Measurements from ENCODE around the gene APC. TPM values are rescaled to one million over a fixed set of nuclear protein-coding genes. Genes with fewer than 3 reads are reported as not detected.
"Not testable (repeated sequence)": the region's sequence is repeated elsewhere in the genome, so short reads cannot be mapped to it uniquely, and the experiment has no call there.

Gene APC
- total RNA-seq, 1 donor, result 67.0 TPM

- Histone ChIP-seq H3K4me1 (ENCODE audit: insufficient read depth, low read length) (peaks cover 13% of the 10 kb centered on the region), H3K4me2 (ENCODE audit: insufficient read depth, low read length) (no peak overlapping the region), H3K4me3 (ENCODE audit: insufficient read depth, low read length) (no peak overlapping the region), H3K27me3 (ENCODE audit: insufficient read depth, low read length) (no peaks in the 10 kb centered on the region), H3K36me3 (ENCODE audit: insufficient read depth, low read length) (no peaks in the 10 kb centered on the region), H2AFZ (ENCODE audit: low read length) (no peak overlapping the region), H3K27ac (ENCODE audit: low read depth, low read length) (no peak overlapping the region), H4K20me1 (ENCODE audit: insufficient read depth, low read length) (peaks cover 7% of the 10 kb centered on the region), H3K79me2 (ENCODE audit: insufficient read depth, low read length) (peaks cover 88% of the 10 kb centered on the region), H3K9me3 (ENCODE audit: low read depth, low read length) (no peaks in the 10 kb centered on the region)
- no peak for TF ChIP-seq CTCF (IDR thresholded peaks at IDR 0.05; ENCODE audit: extremely low read depth, low read depth, low read length)
- no peak for DNase-seq (ENCODE audit: insufficient read length, low spot score, missing footprints)
These were observed 24.5 kb upstream of the APC start for GRCh38 chr5:112713206-112713605.

GRCh38 chr5:112716895-112717294 lies 20.8 kb upstream of the APC start:
- not testable (repeated sequence) for H3K27ac ChIP-seq (ENCODE audit: low read depth, low read length); H3K4me3 ChIP-seq (ENCODE audit: insufficient read depth, low read length); H3K4me1 ChIP-seq (ENCODE audit: insufficient read depth, low read length); H3K4me2 ChIP-seq (ENCODE audit: insufficient read depth, low read length); H3K27me3 ChIP-seq (ENCODE audit: insufficient read depth, low read length); H3K36me3 ChIP-seq (ENCODE audit: insufficient read depth, low read length); H2AFZ ChIP-seq (ENCODE audit: low read length); DNase-seq (ENCODE audit: insufficient read length, low spot score, missing footprints); H3K9me3 ChIP-seq (ENCODE audit: low read depth, low read length)
- Histone ChIP-seq H4K20me1 (ENCODE audit: insufficient read depth, low read length) (peaks cover 16% of the 10 kb centered on the region), H3K79me2 (ENCODE audit: insufficient read depth, low read length) (peaks cover 78% of the 10 kb centered on the region)

- Histone ChIP-seq H3K27ac (ENCODE audit: low read depth, low read length) (no peak overlapping the region), H3K36me3 (ENCODE audit: insufficient read depth, low read length) (no peaks in the 10 kb centered on the region), H3K9me3 (ENCODE audit: low read depth, low read length) (no peaks in the 10 kb centered on the region), H3K4me1 (ENCODE audit: insufficient read depth, low read length) (no peaks in the 10 kb centered on the region), H3K4me2 (ENCODE audit: insufficient read depth, low read length) (no peak overlapping the region), H2AFZ (ENCODE audit: low read length) (no peak overlapping the region), H4K20me1 (ENCODE audit: insufficient read depth, low read length) (peaks cover 18% of the 10 kb centered on the region), H3K4me3 (ENCODE audit: insufficient read depth, low read length) (no peak overlapping the region), H3K27me3 (ENCODE audit: insufficient read depth, low read length) (no peaks in the 10 kb centered on the region), H3K79me2 (ENCODE audit: insufficient read depth, low read length) (peaks cover 78% of the 10 kb centered on the region)
- TF ChIP-seq CTCF (IDR thresholded peaks at IDR 0.05; ENCODE audit: extremely low read depth, low read depth, low read length), result no peak
- no peak for DNase-seq (ENCODE audit: insufficient read length, low spot score, missing footprints)
These were observed 20.1 kb upstream of the APC start for GRCh38 chr5:112717506-112718082.

- Histone ChIP-seq H3K9me3 (ENCODE audit: low read depth, low read length) (no peaks in the 10 kb centered on the region), H3K36me3 (ENCODE audit: insufficient read depth, low read length) (no peaks in the 10 kb centered on the region), H3K4me2 (ENCODE audit: insufficient read depth, low read length) (no peak overlapping the region), H3K27ac (ENCODE audit: low read depth, low read length) (no peak overlapping the region), H3K4me3 (ENCODE audit: insufficient read depth, low read length) (no peak overlapping the region), H3K79me2 (ENCODE audit: insufficient read depth, low read length) (peaks cover 78% of the 10 kb centered on the region), H2AFZ (ENCODE audit: low read length) (no peak overlapping the region), H3K27me3 (ENCODE audit: insufficient read depth, low read length) (no peaks in the 10 kb centered on the region), H3K4me1 (ENCODE audit: insufficient read depth, low read length) (no peaks in the 10 kb centered on the region), H4K20me1 (ENCODE audit: insufficient read depth, low read length) (peaks cover 18% of the 10 kb centered on the region)
- DNase-seq (ENCODE audit: insufficient read length, low spot score, missing footprints), result no peak
- TF ChIP-seq CTCF (IDR thresholded peaks at IDR 0.05; ENCODE audit: extremely low read depth, low read depth, low read length), result no peak
These were observed 19.3 kb upstream of the APC start for GRCh38 chr5:112718344-112718743.
